Neural crest cell (in vitro differentiated cells): Measurements from ENCODE around the gene PRDM16. TPM values are rescaled to one million over a fixed set of nuclear protein-coding genes. Genes with fewer than 3 reads are reported as not detected.

ENCODE experiments used
- DNase-seq: peaks from one replicate; pipeline ENCODE4 v3.0.0; 2021; ENCODE audit warnings: low read depth, mixed read lengths, low spot score
- H3K27ac Mint-ChIP-seq: one replicate; pipeline ENCODE4 v1.8.0; 2021; ENCODE audit warnings: mild to moderate bottlenecking, mixed read lengths; ENCODE audit not compliant: unreplicated experiment
- H3K27me3 Mint-ChIP-seq: 2 replicates; pipeline ENCODE4 v1.8.0; 2021; ENCODE audit warnings: low read depth, mild to moderate bottlenecking, mixed read lengths
- H3K36me3 Mint-ChIP-seq: 2 replicates; pipeline ENCODE4 v1.8.0; 2021; ENCODE audit warnings: low read depth, mild to moderate bottlenecking, mixed read lengths
- H3K4me1 Mint-ChIP-seq: 2 replicates; pipeline ENCODE4 v1.8.0; 2021; ENCODE audit warnings: mixed read lengths
- H3K4me3 Mint-ChIP-seq: one replicate; pipeline ENCODE4 v1.8.0; 2021; ENCODE audit warnings: mild to moderate bottlenecking, mixed read lengths
- H3K9me3 Mint-ChIP-seq: 2 replicates; pipeline ENCODE4 v1.8.0; 2021; ENCODE audit warnings: mixed read lengths
- total RNA-seq: library from RNA; stranded (reverse); gene quantifications from 2 replicates; pipeline ENCODE4 v1.2.1, GENCODE V29; 2021
- TF ChIP-seq, protein P1 (sequence below): fragments of 200-600 bp; sonication (generic); conservative IDR thresholded peaks from 2 replicates; pipeline ENCODE4 v1.5.0; 2021; ENCODE audit warnings: antibody characterized with exemption, mild to moderate bottlenecking

The PRDM16 gene
- total RNA-seq, 1 donor from 2014 or later: 11.7 TPM

DNA sequence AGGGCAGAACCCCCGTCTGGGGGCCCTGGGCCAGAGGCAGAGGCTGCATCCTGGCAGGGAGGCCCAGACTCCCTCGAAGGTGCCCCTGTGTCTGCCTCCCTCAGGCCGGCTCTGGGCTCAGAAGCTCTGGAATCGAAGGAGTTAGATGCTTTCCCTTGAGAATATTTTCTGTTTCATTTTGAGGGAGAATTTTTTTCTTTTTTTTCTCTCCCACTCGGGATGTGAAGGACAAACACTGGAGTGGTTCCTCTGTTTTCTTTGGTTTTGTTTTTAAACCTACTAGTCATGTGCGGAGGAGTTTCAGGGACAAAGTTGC lies 44.7 kb downstream of the PRDM16 start:
- Mint-ChIP-seq H3K4me3 (no peak overlapping the region), H3K4me1 (peaks cover 36% of the 10 kb centered on the region), H3K36me3 (no peaks in the 10 kb centered on the region), H3K27ac (no peak overlapping the region), H3K27me3 (no peaks in the 10 kb centered on the region), H3K9me3 (no peaks in the 10 kb centered on the region)
- DNase-seq: no peak
- TF ChIP-seq, protein P1, sequence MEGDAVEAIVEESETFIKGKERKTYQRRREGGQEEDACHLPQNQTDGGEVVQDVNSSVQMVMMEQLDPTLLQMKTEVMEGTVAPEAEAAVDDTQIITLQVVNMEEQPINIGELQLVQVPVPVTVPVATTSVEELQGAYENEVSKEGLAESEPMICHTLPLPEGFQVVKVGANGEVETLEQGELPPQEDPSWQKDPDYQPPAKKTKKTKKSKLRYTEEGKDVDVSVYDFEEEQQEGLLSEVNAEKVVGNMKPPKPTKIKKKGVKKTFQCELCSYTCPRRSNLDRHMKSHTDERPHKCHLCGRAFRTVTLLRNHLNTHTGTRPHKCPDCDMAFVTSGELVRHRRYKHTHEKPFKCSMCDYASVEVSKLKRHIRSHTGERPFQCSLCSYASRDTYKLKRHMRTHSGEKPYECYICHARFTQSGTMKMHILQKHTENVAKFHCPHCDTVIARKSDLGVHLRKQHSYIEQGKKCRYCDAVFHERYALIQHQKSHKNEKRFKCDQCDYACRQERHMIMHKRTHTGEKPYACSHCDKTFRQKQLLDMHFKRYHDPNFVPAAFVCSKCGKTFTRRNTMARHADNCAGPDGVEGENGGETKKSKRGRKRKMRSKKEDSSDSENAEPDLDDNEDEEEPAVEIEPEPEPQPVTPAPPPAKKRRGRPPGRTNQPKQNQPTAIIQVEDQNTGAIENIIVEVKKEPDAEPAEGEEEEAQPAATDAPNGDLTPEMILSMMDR: no peak

DNA sequence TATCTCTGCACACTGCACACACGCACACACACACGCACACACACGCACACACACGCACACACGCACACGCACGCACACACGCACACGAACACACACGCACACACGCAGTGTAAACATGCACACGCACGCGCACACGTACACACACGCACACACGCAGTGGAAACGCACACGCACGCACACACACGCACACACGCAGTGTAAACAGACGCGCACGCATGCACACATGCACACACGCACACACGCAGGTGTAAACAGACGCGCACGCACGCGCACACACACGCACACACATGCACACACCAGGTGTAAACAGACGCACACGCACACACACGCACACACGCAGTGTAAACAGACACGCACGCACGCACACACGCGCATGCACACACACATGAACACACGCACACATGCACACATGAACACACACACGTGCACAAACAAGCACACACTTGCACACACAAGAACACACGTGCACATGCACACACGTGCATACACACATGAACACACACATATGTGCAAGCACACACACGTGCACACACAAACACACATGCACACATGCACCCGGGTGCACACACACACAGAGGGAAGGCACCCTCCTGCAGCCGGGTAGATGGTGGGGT lies 45.2 kb downstream of the PRDM16 start:
- H3K27me3 Mint-ChIP-seq: no peaks in the 10 kb centered on the region
- H3K9me3 Mint-ChIP-seq: no peaks in the 10 kb centered on the region
- no peaks in the 10 kb centered on the region for H3K36me3 Mint-ChIP-seq
- DNase-seq: no peak
- no peak overlapping the region for H3K4me3 Mint-ChIP-seq
- H3K4me1 Mint-ChIP-seq: peaks cover 34% of the 10 kb centered on the region
- no peak overlapping the region for H3K27ac Mint-ChIP-seq
- TF ChIP-seq, protein P1: no peak

DNA sequence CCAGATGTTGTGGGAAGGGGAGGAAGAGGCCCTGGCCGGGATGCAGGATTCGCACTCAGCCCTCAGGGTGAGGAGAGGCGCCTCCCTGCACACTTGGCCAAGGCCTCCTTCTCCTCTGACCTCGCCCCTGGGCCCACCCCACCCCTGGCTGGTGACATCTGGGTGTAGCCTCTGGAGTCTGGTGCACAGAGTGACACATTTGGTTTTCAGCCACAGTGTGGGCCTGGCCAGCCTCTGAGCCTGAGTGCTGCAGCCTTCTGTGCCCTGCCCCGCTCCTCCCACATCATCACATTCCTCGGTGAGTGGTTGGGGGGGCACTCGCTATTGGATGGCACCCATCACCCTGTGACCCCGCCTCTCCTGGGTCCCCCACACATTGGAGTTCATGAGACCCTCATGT lies 45.8 kb downstream of the PRDM16 start:
- DNase-seq: no peak
- Mint-ChIP-seq H3K9me3 (no peaks in the 10 kb centered on the region), H3K27me3 (no peaks in the 10 kb centered on the region), H3K27ac (no peak overlapping the region), H3K36me3 (no peaks in the 10 kb centered on the region), H3K4me1 (peaks cover 36% of the 10 kb centered on the region), H3K4me3 (no peak overlapping the region)
- TF ChIP-seq, protein P1: no peak

DNA sequence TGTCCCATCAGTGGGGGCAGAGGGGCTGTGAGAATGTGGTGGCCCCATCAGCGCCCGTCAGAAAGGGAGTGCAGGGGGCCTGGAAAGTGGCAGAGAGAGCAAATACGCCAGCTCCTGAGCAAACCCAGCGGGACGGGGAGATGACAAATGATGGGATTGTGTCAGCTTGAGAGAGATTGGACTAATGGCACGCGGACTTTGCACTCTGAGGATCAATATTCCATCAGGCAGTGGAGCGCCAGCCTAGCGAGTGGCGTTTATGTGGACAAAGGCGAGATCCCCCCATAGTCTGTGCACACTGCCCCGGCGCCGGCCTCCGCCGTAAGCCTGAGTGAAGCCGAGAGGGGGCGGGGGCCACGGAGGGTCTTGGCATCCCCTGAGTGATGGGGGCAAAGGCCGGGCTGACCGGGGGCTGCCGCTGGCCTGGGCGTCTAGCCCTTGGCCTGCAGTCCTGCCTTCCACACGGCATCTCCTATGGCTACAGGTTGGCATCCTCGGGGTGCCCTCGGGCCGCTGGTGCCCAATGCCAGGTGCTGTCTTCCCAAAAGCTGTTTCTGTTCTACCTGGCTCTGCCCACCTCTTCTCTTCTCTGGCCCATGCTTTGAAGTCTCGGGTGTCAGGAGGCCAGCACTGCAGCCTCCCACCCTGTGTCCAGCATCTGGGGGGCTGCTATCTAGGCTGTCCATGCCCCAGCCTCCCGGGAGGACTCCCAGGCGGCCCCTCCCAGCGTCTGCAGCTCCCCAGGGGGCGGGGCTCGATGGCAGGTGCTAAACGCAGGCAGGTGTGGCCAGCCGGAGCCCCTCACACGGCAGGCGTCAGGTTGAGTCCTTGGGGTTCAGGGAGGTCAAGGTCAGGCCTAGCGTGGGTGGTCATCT lies 46.5 kb downstream of the PRDM16 start:
- Mint-ChIP-seq H3K4me1 (peaks cover 39% of the 10 kb centered on the region), H3K27ac (no peak overlapping the region), H3K36me3 (no peaks in the 10 kb centered on the region), H3K27me3 (no peaks in the 10 kb centered on the region), H3K4me3 (no peak overlapping the region), H3K9me3 (no peaks in the 10 kb centered on the region)
- TF ChIP-seq, protein P1: no peak
- no peak for DNase-seq

DNA sequence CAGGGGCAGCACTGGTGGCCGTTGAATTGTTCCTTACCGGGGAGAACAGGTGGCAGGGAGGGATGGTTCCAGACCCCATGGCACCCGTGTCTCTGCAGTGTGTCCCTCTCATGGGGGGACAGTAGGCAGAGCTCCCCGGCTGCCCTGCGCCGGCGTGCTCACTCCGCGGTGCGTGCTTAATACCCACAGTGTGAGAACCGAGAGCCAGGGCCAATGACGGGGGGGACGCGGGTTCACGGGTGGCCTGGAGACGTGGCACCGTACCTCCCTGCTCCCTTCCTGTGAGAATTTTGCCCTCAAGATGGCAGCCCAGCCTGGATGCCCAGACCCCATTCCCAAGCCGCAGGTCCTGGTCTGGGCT lies 47.1 kb downstream of the PRDM16 start:
- no peak for DNase-seq
- TF ChIP-seq, protein P1: no peak
- Mint-ChIP-seq H3K9me3 (no peaks in the 10 kb centered on the region), H3K4me3 (no peak overlapping the region), H3K27me3 (peaks cover 2% of the 10 kb centered on the region), H3K36me3 (no peaks in the 10 kb centered on the region), H3K4me1 (peaks cover 43% of the 10 kb centered on the region), H3K27ac (no peak overlapping the region)
